GM18498 (cell line): Measurements from ENCODE around the gene CHPF.

ENCODE experiments used
- ATAC-seq: cut with Tn5 transposase; IDR thresholded peaks from one replicate; pipeline ENCODE4 v1.9.1; 2021; ENCODE audit warnings: mild to moderate bottlenecking, moderate library complexity; ENCODE audit not compliant: unreplicated experiment

Gene CHPF

GRCh38 chr2:219567791-219568361 lies 24.3 kb upstream of the CHPF start:
- ATAC-seq, result no peak

GRCh38 chr2:219567131-219567530 lies 23.5 kb upstream of the CHPF start:
- no peak for ATAC-seq

- no peak for ATAC-seq
These were observed 23.0 kb upstream of the CHPF start for GRCh38 chr2:219566640-219567039.

- no peak for ATAC-seq
These were observed 21.8 kb upstream of the CHPF start for GRCh38 chr2:219565130-219566080.

- no peak for ATAC-seq
These were observed 19.8 kb upstream of the CHPF start for GRCh38 chr2:219563271-219563928.

GRCh38 chr2:219562049-219563020 lies 18.7 kb upstream of the CHPF start:
- no peak for ATAC-seq

- ATAC-seq, result no peak
These were observed 17.8 kb upstream of the CHPF start for GRCh38 chr2:219561179-219562048.

- ATAC-seq, result no peak
These were observed 17.2 kb upstream of the CHPF start for GRCh38 chr2:219560893-219561178.

- ATAC-seq, result no peak
These were observed 16.7 kb upstream of the CHPF start for GRCh38 chr2:219560037-219560892.

- no peak for ATAC-seq
These were observed 15.7 kb upstream of the CHPF start for GRCh38 chr2:219559156-219559915.

- ATAC-seq, result no peak
These were observed 14.5 kb upstream of the CHPF start for GRCh38 chr2:219557791-219558785.

- no peak for ATAC-seq
These were observed 13.7 kb upstream of the CHPF start for GRCh38 chr2:219557320-219557719.

GRCh38 chr2:219556413-219556812 lies 12.8 kb upstream of the CHPF start:
- no peak for ATAC-seq

- ATAC-seq, result no peak
These were observed 12.3 kb upstream of the CHPF start for GRCh38 chr2:219555956-219556355.

- ATAC-seq, result no peak
These were observed 10.7 kb upstream of the CHPF start for GRCh38 chr2:219554350-219554749.

GRCh38 chr2:219553463-219553963 lies 9.9 kb upstream of the CHPF start:
- ATAC-seq, result no peak

- ATAC-seq, result no peak
These were observed 9.5 kb upstream of the CHPF start for GRCh38 chr2:219553168-219553417.
